Stimulated activated CD8-positive, alpha-beta memory T cell treated with anti-CD3 and anti-CD28 coated beads, Interleukin-15, amount 100 ng/mL, for 24 hours (primary cell): ENCODE measurements around the gene ANTXR1.

ENCODE experiments used
- DNase-seq: peaks from one replicate; pipeline ENCODE4 v3.0.0-alpha.2; 2020; ENCODE audit warnings: low read depth

Gene ANTXR1

DNA sequence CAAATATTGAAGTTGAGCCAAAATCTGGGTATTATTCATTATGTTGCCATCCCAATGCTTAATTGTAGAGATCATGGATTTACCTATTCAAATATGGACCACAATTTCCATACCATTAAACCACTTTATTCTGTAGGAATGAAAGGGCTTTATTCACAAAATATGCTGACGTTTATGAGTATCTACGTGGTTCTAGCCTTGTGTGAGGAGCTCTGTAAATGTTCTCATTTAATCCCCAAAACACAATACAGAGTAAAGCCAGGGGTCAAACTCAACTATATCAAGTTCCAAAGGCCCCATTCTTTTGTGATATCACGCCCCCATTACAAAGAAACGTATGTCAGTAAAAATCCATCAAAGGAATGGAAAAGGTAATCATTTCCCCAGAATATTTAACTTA lies 61.9 kb downstream of the ANTXR1 start:
- no peak for DNase-seq

DNA sequence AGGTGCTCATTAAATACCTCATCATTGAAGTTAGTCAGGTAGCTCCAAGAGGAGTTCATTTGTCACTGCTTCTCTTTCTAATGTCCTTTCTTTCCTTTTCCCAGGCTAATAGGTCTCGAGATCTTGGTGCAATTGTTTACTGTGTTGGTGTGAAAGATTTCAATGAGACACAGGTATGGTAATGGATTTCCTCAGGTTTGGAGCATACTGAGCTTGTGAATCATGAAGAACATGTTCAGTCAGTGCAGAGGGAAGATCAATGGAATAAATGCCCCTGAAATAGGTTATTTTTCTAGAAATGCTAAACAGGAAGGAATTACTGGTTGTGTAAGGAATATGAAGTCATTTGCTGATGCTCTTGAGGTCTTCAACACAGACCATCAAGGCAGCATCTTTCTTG lies 62.5 kb downstream of the ANTXR1 start:
- no peak for DNase-seq

DNA sequence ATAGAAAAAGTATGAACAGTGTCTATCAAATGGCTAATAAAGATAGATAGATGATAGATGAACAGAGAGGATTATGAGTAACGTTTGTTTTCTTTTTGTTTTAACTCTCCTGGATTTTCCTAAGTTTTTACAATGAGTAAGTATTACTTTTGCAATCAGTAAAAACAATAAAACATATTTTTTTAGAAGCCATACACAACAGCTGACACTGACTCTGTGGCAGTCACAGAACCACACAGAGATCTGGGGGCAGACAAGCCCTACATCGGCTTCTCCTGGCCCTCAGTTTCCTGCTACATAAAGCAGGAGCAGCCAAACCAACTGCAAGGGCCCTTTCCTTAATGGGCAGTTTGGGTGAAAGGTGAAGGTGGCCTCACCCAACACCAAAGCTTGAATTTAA lies 63.6 kb downstream of the ANTXR1 start:
- no peak for DNase-seq

DNA sequence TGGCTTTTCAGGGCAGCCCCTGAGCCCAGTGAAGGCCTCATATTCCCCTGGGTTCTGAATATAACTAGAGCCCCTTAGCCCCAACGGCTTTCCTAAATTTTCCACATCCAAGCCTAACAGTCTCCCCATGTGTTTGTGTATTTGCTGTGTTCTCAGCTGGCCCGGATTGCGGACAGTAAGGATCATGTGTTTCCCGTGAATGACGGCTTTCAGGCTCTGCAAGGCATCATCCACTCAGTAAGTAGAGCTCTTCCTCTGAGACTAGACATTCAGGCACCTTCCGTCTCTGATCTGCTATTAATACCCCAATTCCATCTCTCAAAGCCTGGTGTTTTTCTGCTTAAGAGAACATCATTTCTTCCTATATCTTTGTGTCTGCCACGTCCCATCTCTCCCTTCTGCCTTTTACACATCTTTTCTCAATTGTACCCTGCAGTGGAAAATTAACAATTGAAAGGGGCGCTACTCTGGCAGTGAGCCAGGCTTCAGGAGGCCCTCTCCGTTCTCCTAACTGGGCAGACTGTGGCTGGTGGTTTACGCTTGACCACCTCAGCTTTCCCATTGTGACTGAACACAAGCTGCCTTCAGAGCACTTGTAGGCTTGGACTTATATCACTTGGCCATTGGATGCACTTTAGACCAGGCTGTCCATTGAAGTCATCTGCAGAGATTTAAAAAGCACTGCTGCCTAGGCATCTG lies 64.4 kb downstream of the ANTXR1 start:
- no peak for DNase-seq

DNA sequence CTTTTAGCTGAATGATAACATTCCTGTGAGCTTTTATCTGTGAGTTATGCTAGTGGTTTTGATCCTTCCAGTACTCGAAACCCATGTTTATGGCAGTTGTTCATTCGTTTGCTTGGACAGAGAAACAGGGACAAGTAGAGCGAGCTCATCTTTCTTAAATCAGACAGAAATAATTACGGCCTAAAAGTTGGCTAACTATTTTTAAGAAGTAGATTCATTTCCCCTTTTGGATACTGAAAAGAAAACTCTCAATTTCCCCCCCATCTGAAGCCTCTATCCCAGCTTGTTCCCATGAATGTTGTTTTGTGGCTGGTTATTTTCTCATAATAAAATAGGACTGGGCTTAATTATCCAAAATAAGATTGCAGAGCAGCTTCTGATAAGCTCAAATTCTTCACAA lies 67.1 kb downstream of the ANTXR1 start:
- no peak for DNase-seq

DNA sequence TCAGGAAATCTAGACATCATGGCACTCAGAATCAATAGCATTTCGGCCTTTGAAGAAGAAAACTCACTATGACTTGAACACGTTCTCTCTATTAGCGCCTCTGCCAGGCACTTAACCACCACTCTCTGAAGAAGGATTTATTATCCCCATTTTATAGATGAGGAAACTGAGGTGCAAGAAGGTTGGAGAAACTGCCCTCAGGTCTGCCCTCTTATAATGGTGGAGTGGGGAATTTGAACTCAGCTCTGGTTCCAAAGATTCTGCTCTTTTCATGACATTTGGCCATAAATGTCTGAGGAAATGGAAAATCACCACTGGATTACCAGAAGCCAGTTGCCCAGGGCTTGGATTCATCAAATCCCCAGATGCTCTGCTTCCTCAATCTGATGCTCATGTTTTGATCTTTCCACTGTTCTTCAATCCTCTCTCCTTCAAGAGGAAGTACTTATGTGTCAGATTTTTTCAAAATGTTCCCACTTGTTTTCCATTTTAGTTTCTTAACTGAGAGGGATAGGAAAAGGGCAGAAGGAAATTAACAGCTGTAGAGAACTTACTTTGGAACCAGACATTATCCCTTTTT lies 68.1 kb downstream of the ANTXR1 start:
- no peak for DNase-seq

DNA sequence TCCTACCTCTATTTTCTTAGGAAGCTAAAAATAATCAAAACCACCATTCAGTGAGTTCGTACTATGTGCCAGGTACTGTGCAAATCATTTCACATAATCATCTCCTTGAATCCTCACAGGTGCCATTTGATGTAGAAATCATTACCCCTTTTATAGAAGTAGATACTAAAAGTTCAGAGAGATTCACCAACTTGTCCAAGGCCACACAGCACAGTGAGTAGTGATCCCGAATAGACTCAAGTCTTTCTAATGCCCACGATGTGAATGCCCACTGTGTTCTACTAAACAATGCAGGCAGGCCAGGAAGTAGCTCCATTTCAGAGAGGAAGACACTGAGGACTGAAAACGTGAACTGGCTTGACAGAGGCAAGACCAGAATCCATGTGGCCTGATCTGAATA lies 68.8 kb downstream of the ANTXR1 start:
- no peak for DNase-seq

DNA sequence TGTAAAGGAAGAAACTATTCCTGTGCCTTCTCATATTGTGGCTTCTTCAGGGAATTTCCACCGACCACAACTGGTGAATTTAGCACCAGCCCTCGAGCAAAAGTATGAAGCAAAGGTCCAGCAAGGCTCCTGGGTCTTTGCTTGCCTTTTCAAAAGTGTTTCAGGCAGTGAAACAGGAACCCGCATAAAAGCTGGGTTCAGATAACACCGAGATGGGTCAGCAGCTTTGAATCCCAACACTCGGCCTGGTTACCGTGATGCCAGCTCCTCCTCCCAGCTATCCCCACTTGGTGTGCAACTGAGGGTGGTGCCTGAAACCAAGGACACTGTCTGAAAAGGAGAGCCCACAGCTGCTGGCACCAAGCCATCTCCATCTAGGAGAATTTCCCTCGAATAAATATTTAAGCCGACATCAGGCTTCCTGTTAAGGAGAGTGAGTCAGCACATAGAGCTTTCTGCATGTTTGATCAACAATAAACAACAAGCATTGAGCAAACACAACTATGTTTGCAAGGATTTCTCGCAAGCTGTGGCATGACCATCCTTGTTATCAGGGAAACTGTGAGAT lies 69.5 kb downstream of the ANTXR1 start:
- DNase-seq, result no peak

DNA sequence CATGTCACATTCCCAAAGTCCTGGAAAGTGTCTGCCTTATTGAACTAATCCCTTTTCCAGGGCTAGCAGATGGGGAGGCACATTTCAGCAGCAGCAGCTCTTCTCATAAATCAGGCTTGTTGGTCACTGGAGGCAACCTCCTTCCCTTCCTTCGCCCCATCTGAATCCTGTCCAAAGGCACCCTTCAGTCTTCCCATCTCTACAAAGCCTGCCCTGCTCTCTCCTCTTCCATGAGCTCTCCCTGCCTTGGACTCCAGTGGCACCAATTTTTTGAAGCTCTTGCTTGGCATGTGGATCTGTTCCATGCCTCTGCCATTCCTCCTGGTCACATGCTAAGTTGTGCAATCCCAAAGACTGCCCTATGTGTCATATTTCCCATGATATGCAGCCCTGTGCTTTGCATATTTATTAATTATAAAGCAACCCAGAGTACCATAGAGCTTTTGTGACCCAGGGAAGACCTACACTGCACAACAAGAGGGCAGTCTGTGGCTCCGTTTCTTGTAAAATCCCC lies 70.3 kb downstream of the ANTXR1 start:
- no peak for DNase-seq

DNA sequence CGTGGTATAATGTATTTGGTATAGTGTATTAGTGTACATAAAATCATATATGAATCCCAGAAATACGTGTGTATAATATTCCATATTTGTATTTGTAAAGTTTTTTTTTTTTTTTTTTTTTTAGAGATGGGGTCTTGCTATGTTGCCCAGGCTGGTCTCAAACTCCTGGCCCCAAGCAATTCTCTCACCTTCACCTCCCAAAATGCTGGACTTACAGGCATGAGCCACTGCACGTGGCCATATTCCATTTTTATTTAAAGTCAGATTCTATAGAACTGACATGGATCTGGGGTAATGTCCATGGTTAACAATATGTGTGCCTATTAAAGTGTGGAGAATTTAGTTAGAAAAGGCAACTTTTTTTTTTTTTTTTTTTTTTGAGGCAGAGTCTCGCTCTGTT lies 71.5 kb downstream of the ANTXR1 start:
- DNase-seq, result no peak

DNA sequence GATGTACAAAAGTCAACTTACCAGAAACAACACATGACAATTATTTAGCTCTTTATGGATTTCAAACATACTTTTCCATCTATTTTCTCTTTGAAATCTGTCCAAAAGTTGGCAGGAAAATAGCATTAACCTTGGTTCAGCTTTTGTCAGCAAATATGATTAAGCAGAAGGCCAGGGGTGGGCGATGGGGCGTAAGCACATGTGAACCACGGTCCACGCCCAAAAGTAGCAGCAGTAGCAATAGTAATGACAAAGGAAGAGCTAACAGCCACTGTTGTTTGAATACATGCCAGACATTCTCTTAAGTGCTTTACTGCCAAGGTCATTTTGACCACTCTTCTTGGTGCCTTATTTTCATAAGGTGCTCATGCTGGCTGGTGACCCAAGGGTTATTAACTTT lies 73.5 kb downstream of the ANTXR1 start:
- DNase-seq, result no peak

DNA sequence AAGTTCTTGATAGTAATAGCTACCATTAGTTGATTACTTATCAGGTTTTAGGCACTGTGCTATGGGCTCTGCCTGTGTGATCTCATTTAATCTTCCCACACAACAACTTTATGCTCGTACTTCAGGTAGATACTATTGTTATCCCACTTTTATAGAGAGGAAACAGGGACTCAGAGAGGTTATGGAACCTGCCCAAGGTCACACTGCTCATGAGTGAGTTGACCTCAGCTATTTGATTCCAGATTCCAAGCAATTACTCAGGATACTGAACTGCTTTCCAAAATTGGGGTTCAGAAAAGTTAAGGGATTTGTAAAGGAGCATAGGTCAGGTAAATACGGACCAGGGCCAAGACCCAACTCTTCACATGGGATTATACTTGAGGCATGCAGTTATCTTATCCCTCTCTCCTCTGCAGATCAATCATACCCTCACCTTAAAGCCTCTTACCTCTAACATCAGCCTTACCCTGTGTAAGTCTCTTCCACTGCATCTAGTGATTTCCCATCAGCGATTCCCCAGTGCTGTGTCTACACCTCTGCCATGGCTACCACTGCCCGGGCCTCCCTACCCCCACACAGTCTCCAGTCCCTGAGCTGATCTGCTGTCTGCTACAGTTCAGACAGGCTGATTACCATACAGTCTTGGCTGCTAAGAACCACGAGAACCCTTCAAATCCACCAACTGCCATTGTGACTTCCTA lies 74.4 kb downstream of the ANTXR1 start:
- DNase-seq, result no peak

DNA sequence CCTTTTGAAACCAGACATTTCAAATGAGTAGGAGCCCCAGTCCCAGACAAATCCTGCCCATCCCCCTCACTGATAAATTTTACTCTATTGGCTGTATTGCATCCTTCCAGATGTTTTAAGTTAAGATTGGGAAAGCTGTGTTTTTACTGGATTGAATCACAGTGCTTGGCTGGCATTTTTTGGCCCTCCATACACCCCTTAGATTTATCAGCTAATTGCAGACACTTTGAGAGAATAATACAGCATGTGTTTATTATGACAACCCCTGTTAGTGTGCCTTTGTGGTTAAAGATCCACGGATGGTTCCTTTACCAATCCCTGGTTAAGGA lies 74.9 kb downstream of the ANTXR1 start:
- no peak for DNase-seq

DNA sequence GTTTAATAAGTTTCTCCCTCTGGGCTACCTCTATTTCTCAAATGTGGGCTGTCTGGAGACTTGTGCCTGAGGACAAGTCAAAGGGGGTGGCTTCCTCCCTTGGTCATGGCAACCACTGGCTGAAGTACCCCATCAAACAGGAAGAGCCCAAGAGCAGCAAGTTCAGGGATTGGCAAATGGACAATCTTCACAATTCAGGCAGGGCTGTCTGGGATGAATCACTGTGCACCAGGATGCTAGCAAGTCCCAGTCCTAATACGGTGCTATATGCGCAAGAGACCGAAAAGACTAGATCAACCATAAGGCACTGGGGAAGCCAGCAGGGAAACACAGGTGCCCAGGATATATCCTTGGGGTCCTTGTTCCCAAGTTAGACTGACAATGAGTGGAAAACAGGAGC lies 75.5 kb downstream of the ANTXR1 start:
- DNase-seq, result no peak

DNA sequence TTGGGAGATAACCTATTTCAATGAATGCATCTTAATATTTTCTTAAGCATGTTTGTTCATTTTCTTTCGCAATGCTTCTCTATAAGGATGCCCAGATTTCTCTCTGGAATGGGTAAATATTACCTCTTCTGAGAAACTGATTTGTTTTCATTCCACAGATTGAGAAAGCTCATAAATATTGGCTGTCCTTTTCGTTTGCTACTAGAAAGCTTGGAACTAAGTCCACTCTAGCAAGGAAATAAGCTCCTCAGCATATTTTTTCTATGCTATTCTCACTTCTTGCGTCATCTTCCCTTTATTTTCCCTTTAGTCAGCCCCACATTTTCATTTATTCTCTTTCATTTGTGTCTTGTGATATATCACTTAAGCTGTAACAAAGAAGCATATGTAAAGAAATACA lies 76.3 kb downstream of the ANTXR1 start:
- DNase-seq, result no peak

DNA sequence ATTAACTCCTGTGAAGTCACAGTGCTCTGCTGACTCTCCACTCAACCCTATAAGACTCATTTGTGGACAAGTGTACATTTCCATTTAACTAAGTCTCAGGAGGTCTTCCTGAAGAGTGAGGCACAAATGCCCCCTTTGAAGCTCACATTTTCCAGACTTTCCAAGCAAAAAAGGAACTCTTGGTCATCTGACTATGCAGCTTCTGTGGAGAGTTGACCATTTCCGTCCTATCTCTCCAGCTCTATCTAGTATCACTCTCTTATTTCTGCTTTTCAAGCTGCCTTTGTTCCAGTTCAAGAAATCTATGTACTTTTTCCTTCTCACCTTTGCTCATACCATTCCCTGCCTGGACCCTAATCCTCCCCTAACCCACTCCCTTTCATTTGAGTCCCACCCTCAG lies 77.0 kb downstream of the ANTXR1 start:
- no peak for DNase-seq

DNA sequence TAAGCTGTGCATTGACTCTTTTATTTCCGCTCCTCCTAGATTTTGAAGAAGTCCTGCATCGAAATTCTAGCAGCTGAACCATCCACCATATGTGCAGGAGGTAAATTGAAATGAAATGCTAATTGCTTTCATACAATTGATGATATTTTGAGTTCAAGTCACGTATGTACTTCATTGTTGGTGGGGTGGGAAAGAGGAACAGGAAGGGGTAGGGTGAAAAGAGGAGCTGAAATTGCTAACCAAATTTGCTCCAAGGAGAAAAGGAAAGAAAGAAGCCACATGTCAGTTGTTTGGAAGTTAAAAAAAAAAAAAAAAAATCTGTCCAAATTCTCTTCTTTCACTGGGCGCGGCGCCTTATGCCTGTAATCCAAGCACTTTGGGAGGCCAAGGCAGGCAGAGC lies 77.8 kb downstream of the ANTXR1 start:
- no peak for DNase-seq

DNA sequence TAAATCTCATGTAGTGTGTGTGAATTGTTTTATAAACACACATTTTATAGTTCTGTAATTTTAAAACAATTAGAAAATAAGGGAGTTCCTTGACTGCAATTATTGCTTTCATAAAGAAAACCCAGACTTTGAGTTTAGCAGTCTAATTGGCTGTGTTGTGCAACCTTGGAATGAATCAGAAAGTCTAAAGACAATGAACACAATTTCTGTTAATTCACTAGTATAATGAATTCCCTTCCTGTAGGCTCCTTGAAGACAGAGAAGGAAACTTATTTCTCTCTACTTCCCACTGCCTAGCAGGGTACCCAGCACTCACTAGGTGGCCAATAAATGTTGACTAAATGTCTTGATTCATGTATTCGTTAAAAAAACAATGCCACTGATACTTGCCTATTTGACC lies 79.9 kb downstream of the ANTXR1 start:
- DNase-seq, result no peak

DNA sequence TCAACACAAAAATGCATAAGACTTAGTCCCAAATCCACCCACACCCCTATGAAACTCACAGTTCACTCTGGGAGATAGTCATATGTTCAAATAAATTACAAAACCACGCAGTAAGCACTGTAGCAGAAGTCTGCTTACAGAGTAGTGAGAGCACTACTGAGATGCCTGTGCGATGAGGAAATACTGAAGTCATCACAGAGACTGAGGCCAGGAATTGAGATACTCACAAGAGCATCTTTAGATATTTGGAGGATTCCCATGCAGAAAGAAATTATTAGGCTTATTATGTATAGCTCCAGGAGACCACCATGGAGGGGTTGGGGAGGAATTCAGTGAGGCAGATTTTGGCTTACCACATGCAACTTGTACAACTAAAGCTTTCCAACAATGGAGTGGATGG lies 82.3 kb downstream of the ANTXR1 start:
- no peak for DNase-seq

DNA sequence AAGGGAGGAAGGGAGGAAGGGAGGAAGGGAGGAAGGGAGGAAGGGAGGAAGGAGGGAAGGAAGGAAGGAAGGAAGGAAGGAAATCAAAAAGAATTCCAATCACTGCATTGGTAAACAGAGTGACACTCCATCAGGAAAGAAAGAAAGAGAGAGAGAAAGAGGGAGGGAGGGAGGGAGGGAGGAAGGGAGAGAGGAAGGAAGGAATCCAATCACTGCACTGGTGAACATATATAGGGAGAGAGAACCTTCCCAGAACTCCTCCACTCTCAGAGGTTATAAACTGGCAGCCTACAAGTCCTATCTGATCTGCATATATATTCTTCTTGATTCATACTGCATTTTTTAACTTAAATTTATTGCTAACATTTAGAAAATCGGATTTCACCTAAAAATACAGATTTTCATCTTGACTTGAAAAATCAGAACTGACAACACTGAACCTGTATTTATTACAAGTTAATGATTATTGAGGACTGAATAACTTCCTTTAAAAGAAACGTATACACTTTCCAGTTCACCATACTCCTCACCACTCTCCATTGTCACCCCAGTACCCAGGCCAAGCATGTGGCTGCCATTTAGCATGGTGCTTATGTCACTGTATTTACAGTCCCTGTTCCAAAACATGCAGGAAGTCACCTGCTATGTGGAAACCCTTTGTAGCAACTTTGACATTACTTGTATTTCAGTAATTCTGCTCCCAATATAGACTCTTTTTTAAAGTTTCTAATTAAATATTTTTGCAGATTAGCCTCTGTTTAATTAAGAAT lies 83.5 kb downstream of the ANTXR1 start:
- no peak for DNase-seq

DNA sequence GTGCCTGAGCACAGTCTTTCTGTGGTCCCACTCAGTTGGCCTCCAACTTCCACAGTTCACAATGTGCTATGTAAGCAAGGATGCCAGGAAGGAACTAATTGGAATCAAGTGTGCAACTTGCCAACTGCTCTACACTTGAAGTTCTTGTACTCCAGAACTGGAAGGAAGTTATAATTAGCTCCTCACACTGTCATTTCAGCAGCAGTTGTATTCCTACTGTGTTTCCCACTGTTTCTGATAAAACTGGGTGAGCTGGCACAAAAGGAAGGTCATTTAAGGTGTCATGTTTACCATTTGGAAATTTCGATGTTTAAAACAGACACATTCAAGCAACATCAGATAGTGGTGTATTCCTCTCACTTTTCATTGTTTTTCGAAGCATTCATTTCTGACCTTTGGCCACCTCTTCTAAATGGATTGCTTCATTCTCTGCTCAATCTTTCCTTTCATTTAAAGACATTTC lies 84.2 kb downstream of the ANTXR1 start:
- no peak for DNase-seq

DNA sequence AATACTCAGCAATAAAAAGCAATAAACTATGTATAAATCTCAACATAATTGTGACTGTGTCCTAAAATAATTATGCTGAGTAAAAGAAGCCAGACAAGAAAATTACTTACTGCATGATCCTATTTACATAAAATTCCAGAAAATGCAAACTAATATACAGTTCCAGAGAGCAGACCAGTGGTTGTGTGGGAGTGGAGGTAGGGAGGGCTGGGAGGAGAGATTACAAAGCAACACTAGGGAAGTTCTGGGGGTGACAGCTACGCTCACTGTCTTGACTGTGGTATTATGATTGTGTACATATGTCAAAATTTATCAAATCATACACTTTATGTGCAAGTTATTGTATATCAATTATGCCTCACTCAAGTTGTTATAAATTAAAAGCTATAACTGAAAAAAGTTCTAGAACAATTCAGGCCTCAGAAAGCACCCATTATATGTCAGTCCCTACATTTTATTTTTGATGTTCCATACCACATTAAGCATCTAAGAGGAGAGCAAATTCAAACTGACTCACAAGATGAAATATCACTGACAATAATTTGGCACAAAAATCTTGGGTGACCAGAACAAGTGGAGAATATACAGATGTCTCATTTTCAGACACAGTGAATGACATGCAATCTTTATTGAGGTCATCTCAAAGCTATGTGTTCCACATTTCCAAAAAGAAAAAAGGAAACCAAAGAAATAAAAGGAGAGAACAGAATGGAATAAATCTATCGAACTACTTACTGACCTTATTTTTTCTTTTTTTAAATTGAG lies 85.1 kb downstream of the ANTXR1 start:
- DNase-seq, result no peak
